ENCODE measurements around the gene ALX3. TPM values are rescaled to one million over a fixed set of nuclear protein-coding genes. Genes with fewer than 3 reads are reported as not detected.

The ALX3 gene
- total and polyA plus RNA-seq, 2 of the 8 experiments (the other 6 are each of a cell fraction or from before 2014, with no cell fraction given) = 0.20 TPM; not detected in 1

GRCh38 chr1:110107867-110108469 is 37.5 kb upstream of the ALX3 start:
- no peak overlapping the region for H3K14ac ChIP-seq (ENCODE audit: insufficient read length)
- H3K36me3 ChIP-seq (ENCODE audit: control insufficient read depth in 2 of 4, insufficient read depth in 4 of 4, low read length in 3 of 4) = no peaks in the 10 kb centered on the region
- no peak overlapping the region for H3K4me3 ChIP-seq (ENCODE audit: extremely low read depth in 1 of 4, insufficient read depth in 2 of 4, low read depth in 3 of 4, low read length in 4 of 4)
- no peak overlapping the region for H3K9ac ChIP-seq (replicated peaks in 1 of 4; ENCODE audit: extremely low read depth in 1 of 4, low read depth in 3 of 4, low read length in 3 of 4)
- no peak overlapping the region for H3K4me2 ChIP-seq (ENCODE audit: insufficient read depth in 1 of 2, low read depth in 2 of 2, low read length in 2 of 2)
- no peak overlapping the region for H2BK12ac ChIP-seq (ENCODE audit: low read depth, low read length)
- DNase-seq (ENCODE audit: low read depth in 1 of 2, low spot score in 2 of 2) (no peak), FAIRE-seq (no peak)
- no peak overlapping the region for H4K8ac ChIP-seq (ENCODE audit: extremely low read depth, insufficient read depth, low read length)
- no peak overlapping the region for H3K4ac ChIP-seq (replicated peaks; ENCODE audit: insufficient read length, low read depth, low read length)
- H3K27me3 ChIP-seq (replicated peaks in 1 of 4; ENCODE audit: control insufficient read depth in 3 of 4, extremely low read depth in 1 of 4, insufficient read depth in 3 of 4, low read length in 3 of 4) = no peaks in the 10 kb centered on the region; a peak in 2 of 7 replicates
- no peak overlapping the region for H3K56ac ChIP-seq (replicated peaks; ENCODE audit: insufficient read length, low read depth, low read length)
- no peak overlapping the region for H2BK15ac ChIP-seq (ENCODE audit: low read length)
- no peaks in the 10 kb centered on the region for H3K9me3 ChIP-seq (ENCODE audit: insufficient read depth in 2 of 2, low read depth in 1 of 2, low read length in 1 of 2)
- no peak overlapping the region for H3K27ac ChIP-seq (ENCODE audit: low read depth, low read length)
- WGBS, 2 experiments (ENCODE audit: extremely low coverage in 1 of 2, insufficient coverage in 1 of 2, insufficient read length in 1 of 2, insufficient replicate concordance in 2 of 2, low coverage in 1 of 2, low lambda C conversion rate in 2 of 2, missing lambda C conversion rate in 1 of 2) = 81% methylated on average over 7 of the region's 7 CpGs; no CpG with 5 or more reads in 1 of the 2 experiments
- H2BK120ac ChIP-seq (replicated peaks; ENCODE audit: low read depth, low read length) = no peak overlapping the region
- H4K5ac ChIP-seq (ENCODE audit: insufficient read length, low read depth, low read length) = no peak overlapping the region
- H2AFZ ChIP-seq (ENCODE audit: low read length) = no peak overlapping the region
- no peaks in the 10 kb centered on the region for H3K79me1 ChIP-seq (ENCODE audit: low read depth, low read length)
- no peaks in the 10 kb centered on the region for H3K23me2 ChIP-seq (ENCODE audit: low read depth, low read length)
- H3K4me1 ChIP-seq (replicated peaks in 1 of 4; ENCODE audit: control insufficient read depth in 3 of 4, insufficient read depth in 4 of 4, low read length in 3 of 4) = no peaks in the 10 kb centered on the region
- H3K79me2 ChIP-seq (ENCODE audit: control insufficient read depth in 1 of 2, insufficient read depth in 2 of 2, low read length in 2 of 2) = no peaks in the 10 kb centered on the region
- H2AK5ac ChIP-seq (ENCODE audit: low read depth, low read length) = no peak overlapping the region
- H4K20me1 ChIP-seq (replicated peaks in 1 of 2; ENCODE audit: control insufficient read depth in 1 of 2, insufficient read depth in 2 of 2, low read length in 2 of 2) = no peaks in the 10 kb centered on the region
- H3K18ac ChIP-seq (ENCODE audit: extremely low read depth, low read length) = no peak overlapping the region
- H2BK5ac ChIP-seq (ENCODE audit: low read depth, low read length) = no peak overlapping the region
- ChIA-PET CTCF (ENCODE audit: partially characterized antibody) (interaction anchor here (0.8 to 52.4 kb wide), 4 partner anchors 9 to 79 kb away, joined by 3 to 1450 read pairs (median 486); partner anchors contain the start of genes ALX3, STRIP1 and UBL4B), POLR2A (ENCODE audit: partially characterized antibody) (no interaction called here)
- H2BK20ac ChIP-seq (ENCODE audit: low read length) = no peak overlapping the region
- no peak overlapping the region for H4K91ac ChIP-seq (replicated peaks; ENCODE audit: insufficient read length, low read length)
- no peak overlapping the region for H3K23ac ChIP-seq (ENCODE audit: insufficient read length)
- TF ChIP-seq RBBP5 (IDR thresholded peaks at IDR 0.05; ENCODE audit: borderline replicate concordance, low read depth, low read length) (no peak), CHD2 (IDR thresholded peaks at IDR 0.05; ENCODE audit: low read length) (no peak), POU5F1 (IDR thresholded peaks at IDR 0.05; ENCODE audit: low read depth, low read length) (no peak), SP4 (IDR thresholded peaks at IDR 0.05; ENCODE audit: low read length) (no peak), E2F6 (IDR thresholded peaks at IDR 0.05) (no peak), POLR2AphosphoS5 (IDR thresholded peaks at IDR 0.05; ENCODE audit: low read depth, low read length) (no peak), ZNF274 (IDR thresholded peaks at IDR 0.05; ENCODE audit: borderline replicate concordance, extremely low read depth, low read length) (no peak), KDM4A (IDR thresholded peaks at IDR 0.05; ENCODE audit: low read depth, low read length, severe bottlenecking) (no peak), BRCA1 (IDR thresholded peaks at IDR 0.05; ENCODE audit: low read depth, low read length) (no peak), TCF12 (IDR thresholded peaks at IDR 0.05; ENCODE audit: low read depth, low read length) (no peak), GTF2F1 (IDR thresholded peaks at IDR 0.05; ENCODE audit: borderline replicate concordance, low read depth, low read length) (no peak), NANOG (IDR thresholded peaks at IDR 0.05; ENCODE audit: insufficient read depth, low read depth, low read length, poor library complexity, severe bottlenecking) (no peak), YY1 (IDR thresholded peaks at IDR 0.05; ENCODE audit: low read depth, low read length) (no peak), SIN3A (conservative IDR thresholded peaks at IDR 0.05 in 1 of 2, IDR thresholded peaks at IDR 0.05 in 1 of 2; ENCODE audit: low read depth in 1 of 2, low read length in 2 of 2) (no peak)

Data from H1 (cell line).